DMS79 treated with DMSO at 0.1 percent for 48 hours (cell line): Measurements from ENCODE around the gene SDHB.

Source experiments
- DNase-seq: peaks from one replicate; lab custom pipeline; 2025; lab: John Stamatoyannopoulos, UW

The SDHB gene

GRCh38 chr1:16969057-16969611, 84.7 kb downstream of the SDHB start:
- no peak for DNase-seq
